Colon (tissue), 2 donors: ENCODE data around the gene PRPH.
"Not testable (repeated sequence)": the region's sequence is repeated elsewhere in the genome, so short reads cannot be mapped to it uniquely, and the experiment has no call there.

Source experiments
- FAIRE-seq: peaks from 2 replicates; lab custom pipeline; 2012; peaks lifted over from hg19 to GRCh38; lab: Jason Lieb, UNC
- donor health status: control.
- donor health status: control.

PRPH gene

GRCh38 chr12:49301760-49302159 is 6.8 kb downstream of the PRPH start:
- no peak for FAIRE-seq

GRCh38 chr12:49304161-49304560 is 9.2 kb downstream of the PRPH start:
- no peak for FAIRE-seq

- FAIRE-seq, result no peak
Observed at GRCh38 chr12:49305762-49306510, 11.0 kb downstream of the PRPH start.

DNA sequence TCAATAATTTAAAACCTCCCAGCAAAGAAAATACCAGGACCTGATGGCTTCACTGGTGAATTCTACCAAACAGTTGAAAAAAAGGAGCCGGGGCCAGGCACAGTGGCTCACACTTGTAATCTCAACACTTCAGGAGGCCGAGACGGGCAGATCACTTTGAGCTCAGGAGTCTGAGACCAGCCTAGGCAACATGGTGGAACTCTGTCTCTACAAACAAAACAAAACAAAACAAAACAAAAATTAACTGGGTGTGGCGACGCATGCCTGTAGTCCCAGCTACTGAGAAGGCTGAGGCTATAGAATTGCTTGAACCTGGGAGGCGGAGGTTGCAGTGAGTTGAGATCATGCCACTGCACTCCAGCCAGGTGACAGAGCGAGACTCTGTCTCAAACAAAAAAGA is 14.4 kb downstream of the PRPH start:
- FAIRE-seq, result no peak

- FAIRE-seq, result not testable (repeated sequence)
Observed at GRCh38 chr12:49310451-49311000, 15.6 kb downstream of the PRPH start.

GRCh38 chr12:49314811-49315210 is 19.9 kb downstream of the PRPH start:
- no peak for FAIRE-seq

- FAIRE-seq, result not testable (repeated sequence)
Observed at GRCh38 chr12:49317118-49317517, 22.2 kb downstream of the PRPH start.

GRCh38 chr12:49320411-49321103 is 25.6 kb downstream of the PRPH start:
- FAIRE-seq, result not testable (repeated sequence)

DNA sequence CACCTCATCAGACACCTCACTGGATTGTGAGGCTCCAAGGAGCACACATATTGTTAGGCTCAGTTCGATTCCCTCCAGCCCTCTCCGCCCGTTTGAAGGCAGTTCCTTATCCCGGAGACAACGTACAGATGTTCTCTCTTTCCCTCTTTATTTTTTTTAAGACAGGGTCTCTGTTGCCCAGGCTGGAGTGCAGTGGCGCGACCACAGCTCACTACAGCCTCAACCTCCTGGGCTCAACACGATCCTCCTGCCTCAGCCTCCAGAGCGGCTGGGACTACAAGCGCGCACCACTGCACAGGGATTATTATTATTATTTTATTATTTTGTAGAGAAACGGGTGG is 27.4 kb downstream of the PRPH start:
- FAIRE-seq, result no peak

- FAIRE-seq, result peak; percentile 83
Observed at GRCh38 chr12:49322708-49323523, 28.0 kb downstream of the PRPH start, which contains the start of gene TROAP. Gene TROAP, plus strand, starts transcription at chr12:49323255. Its CDS starts 354 bp downstream, at chr12:49323609.

DNA sequence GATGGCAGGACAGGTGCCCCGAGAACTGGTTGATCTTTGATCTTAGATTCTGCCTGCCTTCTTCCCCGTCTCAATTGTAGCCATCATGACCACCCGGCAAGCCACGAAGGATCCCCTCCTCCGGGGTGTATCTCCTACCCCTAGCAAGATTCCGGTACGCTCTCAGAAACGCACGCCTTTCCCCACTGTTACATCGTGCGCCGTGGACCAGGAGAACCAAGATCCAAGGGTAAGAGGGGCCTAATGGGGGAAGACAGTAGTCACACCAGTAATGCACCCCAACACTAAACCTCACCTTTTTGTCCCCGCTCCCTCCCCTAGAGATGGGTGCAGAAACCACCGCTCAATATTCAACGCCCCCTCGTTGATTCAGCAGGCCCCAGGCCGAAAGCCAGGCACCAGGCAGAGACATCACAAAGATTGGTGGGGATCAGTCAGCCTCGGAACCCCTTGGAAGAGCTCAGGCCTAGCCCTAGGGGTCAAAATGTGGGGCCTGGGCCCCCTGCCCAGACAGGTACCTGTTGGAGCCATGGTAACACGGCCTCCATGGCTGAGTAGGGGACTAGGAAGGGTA is 28.7 kb downstream of the PRPH start:
- no peak for FAIRE-seq

DNA sequence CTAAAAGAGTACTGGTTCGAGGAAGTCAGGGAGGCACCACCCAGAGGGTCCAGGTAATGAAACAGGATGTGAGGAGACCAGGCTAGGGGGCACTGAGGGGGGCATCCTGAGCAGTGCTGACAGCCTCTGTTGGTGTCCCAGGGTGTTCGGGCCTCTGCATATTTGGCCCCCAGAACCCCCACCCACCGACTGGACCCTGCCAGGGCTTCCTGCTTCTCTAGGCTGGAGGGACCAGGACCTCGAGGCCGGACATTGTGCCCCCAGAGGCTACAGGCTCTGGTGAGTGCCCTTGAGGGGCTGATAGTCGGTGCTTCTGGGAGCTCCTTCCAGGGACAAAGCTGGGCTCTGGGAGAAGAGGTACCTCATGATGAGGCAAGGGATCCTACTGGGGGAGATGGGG is 30.7 kb downstream of the PRPH start:
- no peak for FAIRE-seq

- no peak for FAIRE-seq
Observed at GRCh38 chr12:49327368-49327767, 32.4 kb downstream of the PRPH start.

DNA sequence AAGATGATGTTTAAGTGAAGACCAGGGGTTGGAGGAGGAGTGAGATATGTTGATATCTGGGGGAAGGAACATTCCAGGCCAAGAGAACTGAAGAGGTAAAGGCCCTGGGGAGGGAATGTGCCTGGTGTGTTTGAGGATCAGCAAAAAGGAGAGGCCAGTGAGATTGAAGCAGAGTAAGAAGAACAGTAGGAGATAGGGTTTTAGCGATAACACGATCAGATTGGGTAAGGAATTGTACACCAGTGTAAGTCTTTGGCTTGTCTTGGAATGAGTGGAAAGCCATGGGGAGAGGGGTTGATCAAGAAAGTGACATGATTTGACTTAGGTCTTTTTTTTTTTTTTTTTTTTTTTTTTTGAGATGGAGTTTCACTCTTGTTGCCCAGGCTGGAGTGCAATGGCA is 32.9 kb downstream of the PRPH start:
- FAIRE-seq, result no peak

- FAIRE-seq, result no peak
Observed at GRCh38 chr12:49328816-49329215, 33.9 kb downstream of the PRPH start.

DNA sequence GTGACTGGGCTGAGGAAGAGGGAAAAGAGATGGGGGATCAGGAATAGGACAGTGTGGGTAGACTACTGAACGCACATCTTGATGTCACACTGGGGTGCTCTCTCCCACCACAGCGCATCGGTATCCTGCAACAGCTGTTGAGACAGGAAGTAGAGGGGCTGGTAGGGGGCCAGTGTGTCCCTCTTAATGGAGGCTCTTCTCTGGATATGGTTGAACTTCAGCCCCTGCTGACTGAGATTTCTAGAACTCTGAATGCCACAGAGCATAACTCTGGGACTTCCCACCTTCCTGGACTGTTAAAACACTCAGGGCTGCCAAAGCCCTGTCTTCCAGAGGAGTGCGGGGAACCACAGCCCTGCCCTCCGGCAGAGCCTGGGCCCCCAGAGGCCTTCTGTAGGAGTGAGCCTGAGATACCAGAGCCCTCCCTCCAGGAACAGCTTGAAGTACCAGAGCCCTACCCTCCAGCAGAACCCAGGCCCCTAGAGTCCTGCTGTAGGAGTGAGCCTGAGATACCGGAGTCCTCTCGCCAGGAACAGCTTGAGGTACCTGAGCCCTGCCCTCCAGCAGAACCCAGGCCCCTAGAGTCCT is 35.2 kb downstream of the PRPH start:
- FAIRE-seq, result no peak

DNA sequence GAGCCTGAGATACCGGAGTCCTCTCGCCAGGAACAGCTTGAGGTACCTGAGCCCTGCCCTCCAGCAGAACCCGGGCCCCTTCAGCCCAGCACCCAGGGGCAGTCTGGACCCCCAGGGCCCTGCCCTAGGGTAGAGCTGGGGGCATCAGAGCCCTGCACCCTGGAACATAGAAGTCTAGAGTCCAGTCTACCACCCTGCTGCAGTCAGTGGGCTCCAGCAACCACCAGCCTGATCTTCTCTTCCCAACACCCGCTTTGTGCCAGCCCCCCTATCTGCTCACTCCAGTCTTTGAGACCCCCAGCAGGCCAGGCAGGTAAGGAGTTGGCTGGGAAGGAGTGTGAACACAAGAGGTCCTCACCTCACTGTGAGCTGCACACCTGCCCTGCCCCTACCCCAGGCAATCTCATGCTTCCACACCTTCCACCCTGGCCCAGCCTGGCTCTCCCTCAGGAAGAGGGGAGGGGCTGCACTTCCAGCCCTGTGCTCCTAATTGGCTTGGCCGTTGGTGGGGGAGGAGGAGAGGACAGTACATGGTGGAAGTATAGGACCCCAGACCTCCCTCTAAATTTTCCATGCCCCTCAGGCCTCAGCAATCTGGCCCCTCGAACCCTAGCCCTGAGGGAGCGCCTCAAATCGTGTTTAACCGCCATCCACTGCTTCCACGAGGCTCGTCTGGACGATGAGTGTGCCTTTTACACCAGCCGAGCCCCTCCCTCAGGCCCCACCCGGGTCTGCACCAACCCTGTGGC is 35.9 kb downstream of the PRPH start:
- no peak for FAIRE-seq

DNA sequence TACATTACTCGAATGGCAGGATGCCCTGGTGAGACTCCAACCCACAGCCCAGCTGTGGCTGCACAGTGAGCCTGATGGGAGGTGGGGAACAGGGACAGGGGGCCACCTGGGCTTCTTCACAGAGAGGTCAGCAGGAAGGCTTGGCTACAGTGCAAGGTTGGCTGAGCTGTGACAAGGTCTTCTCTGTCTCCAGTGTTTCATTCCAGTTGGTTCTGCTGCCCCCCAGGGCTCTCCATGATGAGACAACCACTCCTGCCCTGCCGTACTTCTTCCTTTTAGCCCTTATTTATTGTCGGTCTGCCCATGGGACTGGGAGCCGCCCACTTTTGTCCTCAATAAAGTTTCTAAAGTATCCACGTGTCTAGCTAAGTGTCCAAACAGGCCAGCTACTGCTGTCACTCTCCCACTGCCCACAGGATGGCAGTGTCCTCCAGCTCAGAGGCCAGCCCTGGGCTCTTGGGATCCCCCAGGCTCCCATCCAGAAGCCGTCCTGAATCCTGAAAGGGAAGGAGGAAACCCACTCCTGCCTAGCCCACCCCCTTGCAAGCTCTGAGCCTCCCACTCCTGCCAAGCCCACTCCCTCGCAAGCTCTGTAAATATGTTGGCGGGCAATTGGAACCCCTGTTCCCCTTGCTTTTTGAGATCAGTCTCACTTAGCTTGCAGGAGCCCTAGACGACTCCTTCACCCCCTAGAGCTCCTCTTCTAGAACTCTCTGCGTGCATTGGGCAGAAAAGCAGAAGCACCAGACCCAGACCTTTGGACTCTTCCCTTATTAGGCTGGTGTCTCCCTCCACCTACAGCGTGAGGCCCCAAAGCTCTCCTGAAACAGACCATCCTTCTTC is 36.7 kb downstream of the PRPH start:
- FAIRE-seq, result no peak

GRCh38 chr12:49332441-49332861 is 37.5 kb downstream of the PRPH start:
- no peak for FAIRE-seq

DNA sequence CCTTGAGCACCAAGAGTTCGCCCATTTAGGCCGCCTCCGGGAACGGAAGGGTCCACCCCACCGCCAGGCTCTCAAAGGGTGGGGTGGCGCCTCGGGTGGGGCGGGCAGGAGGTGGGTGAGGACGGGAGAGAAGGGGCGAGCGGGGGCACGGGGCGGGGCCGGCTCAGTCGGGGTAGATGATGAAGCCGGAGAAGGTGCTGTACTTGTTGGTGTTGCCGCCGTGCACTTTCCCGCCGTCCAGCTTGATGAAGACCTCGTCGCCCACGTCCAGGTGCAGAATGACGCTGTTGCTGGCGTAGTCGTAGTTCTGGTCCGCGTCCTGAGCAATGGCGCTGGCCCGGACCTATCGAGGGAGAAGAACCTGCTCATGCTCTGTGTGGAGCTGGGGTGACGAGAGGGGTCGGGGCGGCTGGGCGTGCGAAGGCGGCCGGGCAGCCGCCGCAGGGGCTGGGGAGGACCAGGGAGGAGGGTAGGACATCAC is 38.0 kb downstream of the PRPH start:
- FAIRE-seq, result no peak
